HCEC 1CT (cell line): ENCODE results near the gene ASAH2.
"Not testable (repeated sequence)": the region's sequence is repeated elsewhere in the genome, so short reads cannot be mapped to it uniquely, and the experiment has no call there.

Experiments
- DNase-seq: peaks from one replicate; pipeline ENCODE4 v3.0.0-alpha.2; 2017

Gene ASAH2

DNA sequence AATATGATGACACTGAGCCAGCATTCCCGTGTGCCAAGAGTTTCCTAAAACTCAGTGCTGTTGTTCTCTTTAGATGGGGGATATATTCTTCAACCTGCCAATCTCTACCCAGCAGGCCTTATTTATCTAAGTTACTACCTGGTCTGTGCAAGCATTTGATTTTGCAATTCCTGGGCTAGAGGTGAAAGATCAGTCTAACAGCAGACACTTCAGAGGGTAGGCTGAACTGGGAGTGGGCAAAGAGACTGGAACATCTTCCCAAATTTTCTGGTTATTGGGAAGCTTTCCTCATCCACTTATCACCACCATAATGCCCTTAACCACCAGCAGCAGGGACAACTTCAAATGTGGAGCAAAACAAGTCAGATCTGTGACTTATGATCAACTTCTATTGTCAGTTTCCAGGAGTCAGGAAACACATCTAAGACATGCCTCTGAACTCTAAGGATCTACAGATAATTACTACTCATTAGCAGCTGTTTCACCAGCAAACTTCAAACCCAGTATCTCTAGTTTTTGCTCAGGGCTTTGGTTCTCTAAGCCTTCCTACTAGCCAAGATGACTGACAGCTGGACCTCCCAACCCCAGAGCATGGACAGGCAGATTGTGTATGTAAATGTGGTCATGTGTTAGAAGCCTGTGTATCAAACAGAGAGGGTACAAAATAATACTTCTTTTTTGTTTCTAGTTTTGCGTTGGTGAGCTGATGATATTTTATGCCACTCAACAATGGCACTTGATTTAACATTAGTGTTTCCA is 1.0 kb downstream of the ASAH2 start:
- no peak for DNase-seq

DNA sequence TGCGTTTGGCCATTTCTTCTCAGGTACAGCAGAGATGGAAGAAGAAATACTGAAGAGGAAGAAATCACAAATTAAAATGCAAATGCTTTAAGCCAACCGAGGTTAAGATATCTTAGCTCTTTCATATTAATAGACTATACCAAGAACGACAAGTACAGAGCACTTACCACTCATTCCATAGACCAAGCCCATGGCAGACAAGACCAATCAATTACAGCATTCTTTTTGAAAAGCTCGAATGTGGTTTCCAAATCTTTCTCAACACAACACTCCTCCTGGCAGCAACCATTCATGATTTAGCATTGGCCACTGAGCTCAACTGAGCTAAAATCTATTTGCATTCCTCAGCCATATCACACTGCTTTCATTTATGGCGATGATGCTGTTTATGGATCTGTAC is 2.7 kb downstream of the ASAH2 start:
- DNase-seq, result no peak

DNA sequence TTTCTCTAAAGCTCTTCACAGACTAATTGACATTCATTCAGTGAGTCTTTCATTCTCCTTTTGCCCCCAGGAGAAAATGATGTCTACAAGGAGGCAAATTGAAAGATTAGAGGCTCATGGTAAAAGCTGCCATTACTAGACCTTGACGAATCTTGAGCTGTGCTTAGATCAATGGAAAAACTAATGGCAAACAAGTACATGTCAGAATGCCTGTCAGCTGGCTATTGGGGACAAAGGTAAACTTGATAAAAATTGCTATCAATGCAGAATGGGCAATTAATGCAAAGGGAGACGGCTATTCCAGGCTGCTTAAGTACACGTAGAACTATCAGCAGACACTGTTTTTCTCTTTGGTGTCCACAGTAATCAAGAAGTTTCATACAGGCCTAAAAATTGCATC is 3.3 kb downstream of the ASAH2 start:
- no peak for DNase-seq

DNA sequence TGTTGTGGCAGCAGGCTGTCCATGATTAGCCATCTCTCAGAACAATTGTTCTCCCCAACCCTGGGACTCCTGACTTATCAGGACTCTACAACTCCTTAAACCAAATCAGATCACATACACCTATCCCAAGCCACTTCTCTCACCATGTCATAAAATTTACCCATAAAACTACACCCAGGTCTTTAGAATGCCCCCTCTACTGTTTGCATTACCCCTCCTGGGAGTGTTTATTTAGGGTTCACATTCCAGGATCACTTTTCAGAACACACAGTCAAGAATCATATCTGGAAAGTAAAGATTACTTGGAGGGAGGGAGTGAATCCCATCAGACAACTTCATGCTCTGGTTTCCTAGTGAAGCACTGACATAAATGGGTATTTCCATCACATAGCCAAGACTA is 7.1 kb downstream of the ASAH2 start:
- no peak for DNase-seq

DNA sequence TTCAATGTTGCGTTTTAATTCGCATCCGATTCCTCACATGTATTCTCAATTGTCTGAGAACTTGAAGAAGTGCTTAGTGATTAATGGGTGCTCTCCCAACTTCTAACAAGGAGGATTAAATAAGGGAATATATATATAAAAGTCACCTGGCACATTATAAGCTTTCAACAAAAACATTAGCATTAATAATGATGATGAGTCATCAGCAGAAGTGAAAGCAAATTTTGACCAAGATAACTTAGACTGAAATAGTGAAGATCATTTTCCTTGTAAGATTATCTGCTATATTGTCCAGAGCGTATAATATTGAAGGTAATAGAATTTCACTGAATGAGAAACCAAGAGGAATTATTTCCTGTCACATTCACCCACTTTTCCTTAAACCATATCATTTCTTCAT is 8.5 kb downstream of the ASAH2 start:
- DNase-seq, result no peak

DNA sequence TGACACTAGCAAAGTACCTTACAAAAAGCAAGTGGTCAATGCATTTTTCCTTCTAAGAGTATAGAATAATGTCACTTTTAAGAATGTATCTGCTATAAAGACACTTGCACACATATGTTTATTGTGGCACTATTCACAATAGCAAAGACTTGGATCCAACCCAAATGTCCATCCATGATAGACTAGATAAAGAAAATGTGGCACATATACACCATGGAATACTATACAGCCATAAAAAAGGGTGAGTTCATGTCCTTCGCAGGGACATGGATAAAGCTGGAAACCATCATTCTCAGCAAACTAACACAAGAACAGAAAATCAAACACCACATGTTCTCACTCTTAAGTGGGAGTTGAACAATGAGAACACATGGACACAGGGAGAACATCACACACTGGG is 9.8 kb downstream of the ASAH2 start:
- DNase-seq, result not testable (repeated sequence)

DNA sequence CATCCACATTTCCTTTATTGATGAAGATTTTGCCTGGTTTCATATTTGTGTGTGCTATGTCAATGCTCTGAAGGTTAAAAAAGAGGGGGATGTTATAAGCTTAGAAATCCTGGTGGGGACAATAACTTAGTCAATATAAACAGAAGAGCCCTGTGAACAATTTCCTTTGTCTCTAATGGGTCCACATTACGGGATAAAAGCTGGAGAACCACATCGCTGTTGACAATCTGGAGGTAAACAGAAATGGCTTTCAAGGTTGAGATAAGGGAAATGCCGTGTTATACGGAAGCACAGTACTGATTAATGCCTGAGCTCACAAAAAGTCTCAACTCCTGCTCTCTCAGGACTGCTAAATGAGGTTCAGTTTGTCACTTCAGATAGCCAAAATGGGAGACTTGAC is 16.8 kb downstream of the ASAH2 start:
- no peak for DNase-seq

DNA sequence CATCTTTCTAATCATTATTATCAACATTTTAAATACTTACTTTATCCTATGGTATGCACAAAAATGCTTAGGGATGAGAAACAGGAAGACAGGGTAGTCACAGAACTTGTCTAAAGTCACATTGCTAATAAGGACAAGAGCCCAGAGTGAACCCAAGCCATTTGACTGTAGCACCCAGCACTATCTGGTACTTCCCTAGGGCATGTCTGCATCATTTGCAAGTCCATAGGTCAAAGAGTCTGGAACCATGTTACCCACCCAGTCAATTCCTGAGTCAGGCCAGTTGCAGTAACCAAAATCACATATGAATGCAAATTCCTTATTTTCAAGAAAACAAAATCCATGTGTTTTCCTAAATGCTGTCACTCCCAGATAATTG is 19.1 kb downstream of the ASAH2 start:
- no peak for DNase-seq

DNA sequence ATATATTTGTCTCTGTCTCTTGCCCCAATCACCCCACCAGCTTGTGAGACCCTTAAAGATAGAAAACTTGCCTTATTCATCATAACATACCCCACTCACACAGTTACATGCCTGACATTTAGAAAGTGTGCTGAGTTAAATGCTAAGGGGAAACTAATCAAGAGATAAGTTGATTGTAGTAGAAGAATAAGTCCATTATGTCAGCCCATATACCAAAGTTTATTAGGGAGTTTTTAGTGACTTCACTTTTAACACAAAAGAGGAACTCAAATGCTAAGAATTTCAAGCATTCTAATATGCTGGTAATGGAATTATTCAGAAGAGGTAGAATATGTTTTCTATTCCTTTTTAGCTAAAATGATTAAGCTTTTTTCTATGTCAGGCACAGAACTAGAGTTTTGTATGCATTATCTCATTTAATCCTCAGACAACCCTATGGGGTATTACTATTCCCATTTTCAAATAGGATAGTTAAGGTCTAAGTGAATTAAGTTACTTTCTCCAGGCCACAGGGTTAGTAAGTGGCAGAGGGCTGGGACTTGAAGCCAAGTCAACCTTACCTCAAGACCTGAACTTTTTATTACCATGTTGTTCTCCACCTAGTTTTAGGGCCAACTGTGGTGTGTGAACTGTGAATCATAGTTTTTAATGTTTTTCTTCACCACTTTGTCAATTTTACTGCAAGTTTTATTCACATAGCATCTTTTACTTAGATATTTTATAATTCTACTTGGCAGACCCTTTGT is 19.6 kb downstream of the ASAH2 start:
- no peak for DNase-seq

DNA sequence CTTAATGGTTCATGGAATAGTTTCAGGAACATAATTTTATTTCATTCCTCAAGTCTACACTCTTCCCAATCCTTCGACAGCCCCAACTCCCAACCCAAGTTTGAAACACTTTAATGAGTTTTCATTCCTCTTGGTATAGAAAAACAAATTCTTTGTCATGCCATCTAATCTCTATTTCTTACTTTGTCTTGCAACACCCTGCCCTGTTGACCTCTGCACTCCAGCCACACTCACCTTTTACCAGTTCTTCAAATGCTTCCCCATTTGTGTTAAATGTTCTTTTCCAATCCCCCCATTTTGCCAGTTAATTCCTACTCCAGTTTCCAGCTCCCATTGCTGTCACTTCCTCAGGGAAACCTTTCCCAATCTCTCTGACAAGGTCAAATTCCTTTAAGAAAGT is 21.9 kb downstream of the ASAH2 start:
- no peak for DNase-seq

DNA sequence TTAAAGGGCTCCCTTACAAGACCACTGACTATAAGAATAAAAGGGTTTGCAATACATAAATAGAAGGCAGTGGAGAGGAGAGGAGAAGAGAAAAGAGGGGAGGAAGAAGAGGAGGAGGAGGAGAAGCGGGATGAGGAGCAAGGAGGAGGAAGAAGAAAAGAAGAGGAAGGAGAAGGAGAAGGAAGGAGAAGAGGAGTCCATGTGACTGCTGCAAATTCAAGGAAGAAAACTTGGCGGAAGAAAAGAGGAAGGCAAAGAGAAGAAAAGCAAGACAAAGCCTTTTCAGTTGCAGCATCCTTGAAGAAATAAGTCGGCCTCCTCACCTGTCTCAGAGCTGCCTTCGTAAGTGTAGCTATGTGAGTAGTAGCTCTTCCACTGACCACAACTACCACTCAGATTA is 22.6 kb downstream of the ASAH2 start:
- DNase-seq, result no peak

DNA sequence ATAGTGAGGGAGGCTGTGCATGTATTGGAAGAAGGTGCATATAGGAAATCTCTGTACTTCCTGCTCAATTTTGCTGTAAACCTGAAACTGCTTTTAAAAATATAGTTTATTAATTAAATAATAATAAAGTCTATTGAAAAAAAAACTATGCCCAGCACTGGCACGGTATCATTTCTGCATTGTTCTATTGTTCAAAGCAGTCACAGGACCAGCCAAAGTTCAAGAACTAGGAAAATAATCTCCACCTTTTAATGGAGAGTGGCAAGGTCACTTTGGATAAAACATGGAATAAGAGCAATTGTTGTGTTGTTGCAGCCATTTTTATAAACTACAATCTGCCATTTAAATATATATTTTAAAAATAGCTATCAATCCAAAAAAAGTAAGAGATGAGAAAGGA is 24.7 kb downstream of the ASAH2 start:
- DNase-seq, result no peak

DNA sequence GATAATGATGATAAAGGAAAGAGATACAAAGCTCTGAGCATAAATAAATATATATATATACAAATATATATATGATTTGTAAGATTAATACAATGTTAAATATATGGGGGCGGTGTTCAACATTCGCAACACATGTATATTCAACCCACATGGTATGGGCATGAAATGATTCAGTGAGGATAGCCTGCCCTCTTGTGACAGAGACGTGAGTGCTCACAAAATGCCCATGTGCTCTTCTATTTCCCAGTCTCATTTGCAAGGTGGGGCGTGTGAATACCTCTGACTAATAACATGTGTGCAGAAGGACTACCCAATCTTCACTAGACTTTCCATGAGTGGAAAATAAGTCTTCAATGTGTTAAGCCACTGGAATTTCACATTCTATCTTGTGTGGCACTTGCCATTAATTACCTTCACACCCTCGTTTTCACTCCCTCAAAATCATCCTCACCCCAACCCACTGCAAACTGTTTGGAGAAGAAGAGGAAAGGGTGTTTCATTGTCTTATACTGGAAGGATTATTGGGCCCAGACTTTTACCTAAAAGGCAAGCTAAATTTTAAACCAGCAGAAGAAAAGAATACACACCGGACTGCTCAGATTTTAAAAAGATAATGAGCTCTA is 26.9 kb downstream of the ASAH2 start:
- peak; percentile 81 for DNase-seq

DNA sequence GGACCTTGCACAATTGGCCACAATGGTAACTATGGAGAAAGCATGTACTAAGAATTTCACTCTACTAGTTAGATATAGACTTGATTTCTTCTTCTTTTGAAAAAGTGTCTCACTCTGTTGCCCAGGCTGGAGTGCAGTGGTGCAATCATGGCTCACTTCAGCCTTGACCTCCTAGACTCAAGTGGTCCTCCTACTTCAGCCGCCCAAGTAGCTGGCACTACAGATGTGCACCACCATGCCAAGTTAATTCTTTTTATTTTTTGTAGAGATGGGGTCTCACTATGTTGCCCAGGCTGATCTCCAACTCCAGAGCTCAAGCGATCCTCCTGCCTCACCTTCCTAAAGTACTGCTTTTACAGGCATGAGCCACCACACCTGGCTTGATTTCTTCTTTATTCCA is 29.1 kb downstream of the ASAH2 start:
- DNase-seq, result no peak

DNA sequence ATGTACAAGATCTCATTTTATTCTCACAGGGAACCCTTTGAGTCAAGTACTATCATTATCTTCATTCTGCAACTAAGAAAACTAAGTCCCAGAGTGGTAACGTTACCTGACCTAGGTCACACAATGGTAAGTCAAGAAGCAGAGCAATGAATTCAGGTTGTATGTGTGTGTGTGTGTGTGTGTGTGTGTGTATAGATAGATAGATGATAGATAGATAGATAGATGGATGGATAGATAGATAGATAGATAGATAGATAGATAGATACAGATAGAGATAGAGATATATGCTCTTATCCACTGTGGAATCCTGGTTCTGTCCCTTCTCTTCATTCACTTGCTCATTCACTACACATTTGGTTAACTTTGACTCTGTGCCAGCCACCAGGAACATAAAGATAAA is 29.8 kb downstream of the ASAH2 start:
- no peak for DNase-seq

DNA sequence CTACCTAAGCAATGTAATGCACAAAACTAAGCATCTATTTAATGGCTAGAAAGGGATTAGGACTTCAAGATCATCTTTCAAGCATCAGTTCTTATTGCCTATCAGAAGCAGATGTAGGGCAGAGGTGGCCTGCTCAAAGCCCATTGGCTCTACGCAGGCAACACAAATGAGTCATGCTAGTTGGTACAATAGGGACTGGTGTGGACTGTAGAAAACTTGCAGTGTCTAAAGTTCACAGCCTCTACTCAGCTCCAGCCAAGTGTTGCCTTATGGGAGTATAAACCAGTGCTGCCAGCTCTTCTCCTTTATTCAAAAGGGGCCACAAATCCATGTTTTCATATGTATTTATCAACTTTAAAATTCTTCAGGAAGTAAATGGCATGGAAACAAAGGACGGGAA is 31.7 kb downstream of the ASAH2 start:
- DNase-seq, result peak; percentile 18

DNA sequence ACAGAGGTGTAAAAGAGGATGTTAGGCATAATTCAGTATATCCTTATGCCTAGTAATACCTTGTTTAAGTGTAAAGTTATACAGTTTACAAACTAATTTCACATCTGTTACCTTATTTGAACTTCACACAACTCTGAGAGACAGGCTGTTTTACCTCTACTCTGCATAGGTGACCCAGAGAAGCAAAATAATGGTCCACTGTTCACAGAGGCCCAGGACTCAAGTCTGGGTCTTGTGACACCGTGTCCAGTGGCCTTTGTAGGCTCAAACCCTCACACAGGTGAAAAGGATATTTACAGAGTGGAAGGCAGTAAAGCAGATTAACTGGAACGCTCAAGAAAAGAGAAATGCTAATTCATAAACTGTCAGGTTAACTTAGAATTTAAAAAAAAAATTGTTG is 32.1 kb downstream of the ASAH2 start:
- no peak for DNase-seq

DNA sequence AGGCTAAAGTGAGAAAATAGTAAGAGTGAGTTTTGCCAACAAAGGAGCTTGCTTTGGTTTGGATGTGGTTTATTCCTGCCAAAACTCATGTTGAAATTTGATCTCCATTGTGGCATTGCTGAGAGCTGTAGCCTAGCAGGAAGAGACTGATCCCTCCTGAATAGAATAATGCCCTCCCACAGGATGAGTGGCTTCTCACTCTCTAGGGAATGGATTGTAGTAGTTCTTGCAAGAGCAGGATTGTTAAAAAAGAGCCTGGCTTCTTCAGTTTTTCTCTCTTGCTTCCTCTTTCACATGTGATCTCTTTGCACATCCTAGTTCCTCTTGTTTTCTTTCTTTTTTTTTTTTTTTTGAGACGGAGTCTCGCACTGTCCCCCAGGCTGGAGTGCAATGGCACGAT is 34.4 kb downstream of the ASAH2 start:
- peak; percentile 15 for DNase-seq

DNA sequence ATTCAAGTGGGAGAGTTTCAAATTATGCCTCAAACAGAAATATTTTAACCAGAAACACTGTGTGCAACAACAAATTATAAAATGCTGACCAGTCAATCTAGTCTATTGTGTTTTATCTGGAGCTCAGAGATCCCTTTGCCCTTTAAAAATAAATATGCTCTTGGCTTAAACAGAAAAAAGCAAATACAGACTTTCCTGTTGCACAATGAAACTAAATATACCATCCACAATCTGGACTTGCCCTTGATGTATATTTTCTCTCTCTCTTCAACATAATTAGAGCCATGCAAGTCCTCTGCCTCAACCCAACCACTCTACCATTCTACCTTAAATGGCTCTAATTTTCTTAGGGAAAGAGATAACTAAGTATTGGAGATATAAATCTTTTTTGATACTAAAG is 34.9 kb downstream of the ASAH2 start:
- DNase-seq, result no peak

DNA sequence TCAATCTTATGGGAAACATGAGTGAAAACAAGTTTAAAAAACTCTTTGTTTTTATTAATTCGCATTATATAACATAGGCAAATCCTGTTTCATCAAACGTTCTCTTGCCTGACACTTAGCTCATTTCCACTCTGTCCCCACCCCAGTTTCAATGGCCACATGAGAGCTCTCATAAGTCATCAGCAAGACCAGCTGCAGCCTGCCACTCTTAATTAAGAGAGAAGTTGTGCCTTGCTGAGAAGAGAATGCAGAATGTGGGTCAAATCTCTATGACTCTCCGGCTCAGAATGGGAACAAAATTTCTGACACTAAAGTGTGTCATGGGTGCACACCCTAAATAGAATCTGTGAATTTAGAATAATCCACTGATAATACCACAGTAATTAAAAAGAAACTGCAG is 39.6 kb downstream of the ASAH2 start:
- DNase-seq, result no peak

DNA sequence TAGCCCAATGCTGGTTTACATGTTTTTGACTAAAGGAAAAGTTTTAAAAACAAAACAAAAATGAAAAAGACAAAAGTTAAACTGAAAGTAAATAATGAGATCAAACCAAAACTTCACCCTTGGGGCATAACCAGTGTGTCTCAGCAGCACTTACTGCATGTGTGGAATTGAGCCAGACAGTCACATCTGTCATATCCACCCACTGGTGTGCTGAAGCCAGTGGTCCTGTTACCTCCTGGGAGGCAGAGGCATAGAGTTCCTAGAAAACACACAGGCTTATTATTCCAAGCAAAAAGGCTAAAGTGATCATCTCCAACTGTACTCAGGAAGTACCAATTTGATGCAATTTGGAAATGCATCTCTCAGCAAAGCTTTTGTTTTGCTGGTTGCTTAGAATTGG is 40.4 kb downstream of the ASAH2 start:
- DNase-seq, result no peak
